Hepatocyte (in vitro differentiated cells): Measurements from ENCODE around the gene CACNB4. TPM values are rescaled to one million over a fixed set of nuclear protein-coding genes. Genes with fewer than 3 reads are reported as not detected.
"Not testable (repeated sequence)": the region's sequence is repeated elsewhere in the genome, so short reads cannot be mapped to it uniquely, and the experiment has no call there.

Source experiments
- DNase-seq: peaks from one replicate; pipeline ENCODE4 v3.0.0-alpha.2; 2016; ENCODE audit warnings: low spot score
- H2AFZ ChIP-seq: fragments of 200-600 bp; sonication (generic); 2 replicates; pipeline ENCODE4 v1.6.0; 2016; ENCODE audit warnings: antibody characterized with exemption, mild to moderate bottlenecking
- H3K27ac ChIP-seq: fragments of 200-600 bp; sonication (generic); 2 replicates; pipeline ENCODE4 v1.5.1; 2016; ENCODE audit warnings: mild to moderate bottlenecking
- H3K27me3 ChIP-seq: fragments of 200-600 bp; sonication (generic); 2 replicates; pipeline ENCODE4 v1.6.1; 2016
- H3K36me3 ChIP-seq: fragments of 200-600 bp; sonication (generic); replicated peaks from 2 replicates; pipeline ENCODE4 v1.5.1; 2016; ENCODE audit warnings: low read depth; ENCODE audit not compliant: insufficient read depth
- H3K4me1 ChIP-seq: fragments of 200-600 bp; sonication (generic); 2 replicates; pipeline ENCODE4 v1.5.1; 2016; ENCODE audit warnings: mild to moderate bottlenecking, moderate library complexity; ENCODE audit not compliant: insufficient read depth
- H3K4me2 ChIP-seq: fragments of 200-600 bp; sonication (generic); 2 replicates; pipeline ENCODE4 v1.6.0; 2016
- H3K4me3 ChIP-seq: fragments of 200-600 bp; sonication (generic); 2 replicates; pipeline ENCODE4 v1.5.1; 2016; ENCODE audit warnings: mild to moderate bottlenecking
- H3K79me2 ChIP-seq: fragments of 200-600 bp; sonication (generic); 2 replicates; pipeline ENCODE4 v1.6.0; 2017; ENCODE audit warnings: mild to moderate bottlenecking
- H3K9me2 ChIP-seq: fragments of 200-600 bp; sonication (generic); replicated peaks from 2 replicates; pipeline ENCODE4 v1.6.0; 2017; ENCODE audit warnings: mild to moderate bottlenecking; ENCODE audit not compliant: insufficient read depth
- H3K9me3 ChIP-seq: fragments of 200-600 bp; sonication (generic); 2 replicates; pipeline ENCODE4 v1.5.1; 2016; ENCODE audit warnings: low read depth, mild to moderate bottlenecking
- H4K20me1 ChIP-seq: fragments of 200-600 bp; sonication (generic); 2 replicates; pipeline ENCODE4 v1.6.0; 2016; ENCODE audit warnings: mild to moderate bottlenecking; ENCODE audit not compliant: insufficient read depth, poor library complexity, severe bottlenecking
- CTCF ChIP-seq: fragments of 200-600 bp; sonication (generic); IDR thresholded peaks from 2 replicates; pipeline ENCODE4 v1.5.1; 2016; ENCODE audit warnings: antibody characterized with exemption, mild to moderate bottlenecking; ENCODE audit not compliant: poor library complexity
- EZH2 ChIP-seq: fragments of 200-600 bp; sonication (generic); IDR thresholded peaks from 2 replicates; pipeline ENCODE4 v1.6.1; 2016; ENCODE audit warnings: antibody characterized with exemption, mild to moderate bottlenecking, borderline replicate concordance
- EZH2phosphoT487 ChIP-seq: fragments of 200-600 bp; sonication (generic); IDR thresholded peaks from one replicate; pipeline ENCODE4 v1.6.1; 2018; ENCODE audit warnings: antibody characterized with exemption, mild to moderate bottlenecking, low read depth, moderate library complexity; ENCODE audit not compliant: unreplicated experiment, severe bottlenecking
- WGBS: methylation state at CpG from one replicate; pipeline ENCODE4 v1.1.6; 2016; ENCODE audit warnings: low lambda C conversion rate; ENCODE audit errors: missing lambda C conversion rate; 5-methylcytosine and 5-hydroxymethylcytosine counted together
- polyA plus RNA-seq: library from polyadenylated mRNA; unstranded; fragments of >200 nt; fragmentation: Nextera tagmentation; extraction: Ambion mirVana; gene quantifications from 2 replicates; pipeline ENCODE4 v1.2.1, GENCODE V29; 2016
- total RNA-seq: library from RNA; depleted of rRNA; stranded (reverse); fragments of >200 nt; gene quantifications from 2 replicates; pipeline ENCODE4 v1.2.3, GENCODE V29; 2014

CACNB4 gene
- total and polyA plus RNA-seq, 2 experiments from 2014 or later = 0.85 to 4.0 TPM

- Histone ChIP-seq H3K27me3 (no peaks in the 10 kb centered on the region), H3K27ac (no peak overlapping the region), H3K79me2 (no peaks in the 10 kb centered on the region), H3K9me3 (peaks cover 3% of the 10 kb centered on the region), H3K9me2 (no peaks in the 10 kb centered on the region), H3K4me2 (no peak overlapping the region), H4K20me1 (no peaks in the 10 kb centered on the region), H3K4me3 (no peak overlapping the region), H3K4me1 (no peaks in the 10 kb centered on the region), H2AFZ (no peak overlapping the region), H3K36me3 (no peaks in the 10 kb centered on the region)
- TF ChIP-seq EZH2phosphoT487 = no peak
- TF ChIP-seq EZH2 = no peak
- TF ChIP-seq CTCF = no peak
- no peak for DNase-seq
- 88% methylated on average over 4 of the region's 4 CpGs for WGBS
Observed at GRCh38 chr2:151795646-151796240, 303.1 kb downstream of the CACNB4 start.

DNA sequence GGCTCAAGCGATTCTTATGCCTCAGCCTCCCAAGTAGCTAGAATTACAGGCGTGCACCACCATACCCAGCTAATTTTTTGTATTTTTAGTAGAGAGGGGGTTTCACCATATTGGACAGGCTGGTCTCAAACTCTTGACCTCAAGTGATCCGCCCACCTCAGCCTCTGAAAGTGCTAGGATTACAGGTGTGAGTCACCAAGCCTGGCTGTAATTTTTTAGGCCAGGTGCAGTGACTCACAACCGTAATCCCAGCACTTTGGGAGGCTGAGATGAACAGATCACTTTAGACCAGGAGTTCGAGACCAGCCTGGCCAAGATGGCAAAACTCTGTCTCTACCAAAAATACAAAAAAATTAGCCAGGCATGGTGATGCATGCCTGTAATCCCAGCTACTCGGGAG is 304.4 kb downstream of the CACNB4 start:
- H2AFZ ChIP-seq, H3K79me2 ChIP-seq, H3K4me2 ChIP-seq, H3K9me3 ChIP-seq, H3K4me1 ChIP-seq, H4K20me1 ChIP-seq, H3K27ac ChIP-seq, DNase-seq, H3K27me3 ChIP-seq, H3K36me3 ChIP-seq, H3K4me3 ChIP-seq, H3K9me2 ChIP-seq: not testable (repeated sequence)
- WGBS = over 99% methylated on average over 6 of the region's 6 CpGs

DNA sequence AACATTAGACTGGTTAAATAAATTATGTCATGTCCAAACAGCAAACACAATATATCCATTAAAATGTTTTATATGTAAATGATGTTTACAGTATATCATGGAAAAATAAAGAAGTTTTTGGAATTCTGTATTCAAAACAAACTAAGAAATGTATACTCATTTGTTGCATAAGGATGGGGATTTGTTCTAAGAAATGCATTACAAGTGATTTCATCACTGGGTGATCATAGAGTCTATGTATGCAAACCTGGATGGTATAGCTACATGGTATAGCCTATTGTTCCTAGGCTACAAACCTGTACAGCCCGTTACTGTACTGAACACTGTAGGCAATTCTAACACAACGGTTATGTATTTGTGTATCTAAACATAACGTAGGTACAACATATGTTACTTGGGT is 305.7 kb downstream of the CACNB4 start:
- H3K27ac ChIP-seq = no peak overlapping the region
- no peak overlapping the region for H3K4me3 ChIP-seq
- H4K20me1 ChIP-seq = no peaks in the 10 kb centered on the region
- WGBS = 97% methylated on average over 3 of the region's 3 CpGs
- no peak overlapping the region for H3K4me2 ChIP-seq
- H3K27me3 ChIP-seq = no peaks in the 10 kb centered on the region
- H3K9me3 ChIP-seq = peaks cover 3% of the 10 kb centered on the region
- DNase-seq = no peak
- TF ChIP-seq CTCF = no peak
- no peak for TF ChIP-seq EZH2
- no peak for TF ChIP-seq EZH2phosphoT487
- H3K79me2 ChIP-seq = no peaks in the 10 kb centered on the region
- no peaks in the 10 kb centered on the region for H3K4me1 ChIP-seq
- H3K36me3 ChIP-seq = no peaks in the 10 kb centered on the region
- no peak overlapping the region for H2AFZ ChIP-seq
- H3K9me2 ChIP-seq = no peaks in the 10 kb centered on the region

DNA sequence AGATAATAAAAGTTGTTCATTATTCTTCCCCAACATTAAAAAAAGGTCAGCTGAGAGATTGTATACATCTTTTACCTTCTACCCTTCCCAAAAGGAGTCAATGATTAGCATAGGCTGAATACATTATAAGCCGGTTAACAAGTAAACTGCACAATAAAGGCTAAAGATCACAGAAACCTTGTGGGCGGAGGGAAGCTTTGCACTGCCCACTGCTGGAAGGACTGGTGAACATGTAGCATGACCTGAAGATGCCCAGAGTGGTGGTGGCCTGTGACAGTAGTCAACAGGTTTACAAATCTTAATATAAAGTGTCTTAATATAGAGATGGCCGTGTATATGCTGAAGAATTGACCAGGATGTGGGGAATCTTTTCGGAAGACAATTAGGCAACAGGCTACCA is 306.3 kb downstream of the CACNB4 start:
- no peaks in the 10 kb centered on the region for H3K9me2 ChIP-seq
- WGBS = 98% methylated on average over 4 of the region's 4 CpGs
- H2AFZ ChIP-seq = no peak overlapping the region
- no peak for TF ChIP-seq EZH2phosphoT487
- no peak for TF ChIP-seq EZH2
- no peak for TF ChIP-seq CTCF
- no peak overlapping the region for H3K4me2 ChIP-seq
- peaks cover 3% of the 10 kb centered on the region for H3K9me3 ChIP-seq
- no peaks in the 10 kb centered on the region for H3K79me2 ChIP-seq
- DNase-seq = no peak
- H3K27ac ChIP-seq = no peak overlapping the region
- no peaks in the 10 kb centered on the region for H4K20me1 ChIP-seq
- H3K4me3 ChIP-seq = no peak overlapping the region
- H3K36me3 ChIP-seq = no peaks in the 10 kb centered on the region
- no peaks in the 10 kb centered on the region for H3K27me3 ChIP-seq
- no peaks in the 10 kb centered on the region for H3K4me1 ChIP-seq
